ENCODE data around the gene ADGRF4.
"Not testable (repeated sequence)": the region's sequence is repeated elsewhere in the genome, so short reads cannot be mapped to it uniquely, and the experiment has no call there.

ADGRF4 gene

DNA sequence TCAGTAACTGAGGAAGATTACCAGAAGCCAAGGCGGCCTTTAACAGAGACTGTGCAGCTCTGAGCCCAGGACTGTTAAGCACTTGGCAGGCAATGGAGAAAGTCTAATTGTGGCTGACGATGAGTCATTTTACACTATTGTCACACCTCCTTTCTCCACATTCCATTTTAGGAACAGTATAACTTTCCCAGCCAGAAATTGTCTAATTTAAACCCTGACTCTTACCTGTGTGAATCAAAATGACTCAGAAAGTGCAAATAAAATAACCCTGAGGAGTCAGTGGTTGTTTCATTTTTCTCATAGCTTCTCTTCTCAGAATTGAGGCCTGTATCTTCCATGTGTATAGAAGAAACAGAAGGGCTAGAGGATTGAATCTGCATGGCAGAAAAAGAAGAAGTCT lies 43.4 kb downstream of the ADGRF4 start:
- TF ChIP-seq TAF1 (IDR thresholded peaks at IDR 0.05; ENCODE audit: borderline replicate concordance, low read depth, low read length) (no peak), POLR2AphosphoS5 (IDR thresholded peaks at IDR 0.05; ENCODE audit: low read depth, low read length) (no peak), POLR2A (IDR thresholded peaks at IDR 0.05; ENCODE audit: low read depth, low read length) (no peak)
- no peak for FAIRE-seq

DNA sequence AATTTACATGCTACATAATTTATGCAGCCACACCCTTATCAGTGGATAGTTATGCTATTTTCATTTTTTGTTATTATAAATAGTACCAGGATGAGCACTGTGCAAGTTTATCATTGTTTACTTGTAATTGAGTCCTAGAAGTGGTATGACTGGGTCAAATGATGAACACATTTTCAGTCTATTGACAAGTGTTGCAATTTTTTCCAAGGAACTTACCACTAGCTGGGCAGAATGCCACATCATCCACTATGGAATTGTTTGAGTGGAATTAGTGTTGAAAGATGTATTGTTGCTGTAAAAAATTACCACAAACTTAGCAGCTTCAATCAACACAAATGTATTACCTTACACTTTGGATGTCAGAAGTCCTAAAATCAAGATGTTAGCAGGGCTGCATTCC lies 45.4 kb downstream of the ADGRF4 start:
- TF ChIP-seq TAF1 (IDR thresholded peaks at IDR 0.05; ENCODE audit: borderline replicate concordance, low read depth, low read length) = no peak
- TF ChIP-seq POLR2A (IDR thresholded peaks at IDR 0.05; ENCODE audit: low read depth, low read length) = no peak
- TF ChIP-seq POLR2AphosphoS5 (IDR thresholded peaks at IDR 0.05; ENCODE audit: low read depth, low read length) = no peak
- FAIRE-seq (no peak), DNase-seq (ENCODE audit: insufficient read length) (no peak)

More for the DNA sequence above, 43.4 kb downstream of the ADGRF4 start:
- no peak for DNase-seq (ENCODE audit: insufficient read length)

DNA sequence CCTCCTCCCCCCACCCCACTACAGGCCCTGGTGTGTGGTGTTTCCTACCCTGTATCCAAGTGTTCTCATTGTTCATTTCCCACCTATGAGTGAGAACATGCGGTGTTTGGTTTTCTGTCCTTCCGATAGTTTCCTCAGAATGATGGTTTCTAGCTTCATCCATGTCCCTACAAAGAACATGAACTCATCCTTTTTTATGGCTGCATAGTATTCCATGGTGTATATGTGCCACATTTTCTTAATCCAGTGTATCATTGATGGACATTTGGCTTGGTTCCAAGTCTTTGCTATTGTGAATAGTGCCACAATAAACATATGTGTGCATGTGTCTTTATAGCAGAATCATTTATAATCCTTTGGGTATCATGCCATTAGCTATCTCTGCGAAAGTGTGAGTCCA lies 46.9 kb downstream of the ADGRF4 start:
- not testable (repeated sequence) for FAIRE-seq; DNase-seq (ENCODE audit: insufficient read length)

DNA sequence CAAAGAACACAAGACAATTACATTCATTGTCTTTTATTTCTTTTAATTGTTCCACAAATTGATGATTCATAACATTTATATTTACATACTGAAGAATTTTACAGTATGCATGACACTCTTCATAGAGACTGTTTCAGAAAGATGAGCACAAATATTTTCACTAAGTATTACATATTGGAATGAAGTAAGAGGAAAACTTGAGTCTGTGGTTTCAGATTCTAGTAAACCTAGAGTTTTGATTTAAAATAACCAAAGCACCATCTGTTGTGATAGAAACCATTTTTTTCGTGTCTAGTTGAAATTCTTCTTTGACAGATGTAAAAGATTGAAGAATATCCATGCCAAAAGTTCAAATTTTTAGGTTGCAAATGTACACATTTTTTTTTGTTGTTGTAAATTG lies 51.4 kb downstream of the ADGRF4 start:
- DNase-seq (ENCODE audit: insufficient read length) (no peak), FAIRE-seq (no peak)
- TF ChIP-seq POLR2A (IDR thresholded peaks at IDR 0.05; ENCODE audit: low read depth, low read length) (no peak), POLR2AphosphoS5 (IDR thresholded peaks at IDR 0.05; ENCODE audit: low read depth, low read length) (no peak), TAF1 (IDR thresholded peaks at IDR 0.05; ENCODE audit: borderline replicate concordance, low read depth, low read length) (no peak)

DNA sequence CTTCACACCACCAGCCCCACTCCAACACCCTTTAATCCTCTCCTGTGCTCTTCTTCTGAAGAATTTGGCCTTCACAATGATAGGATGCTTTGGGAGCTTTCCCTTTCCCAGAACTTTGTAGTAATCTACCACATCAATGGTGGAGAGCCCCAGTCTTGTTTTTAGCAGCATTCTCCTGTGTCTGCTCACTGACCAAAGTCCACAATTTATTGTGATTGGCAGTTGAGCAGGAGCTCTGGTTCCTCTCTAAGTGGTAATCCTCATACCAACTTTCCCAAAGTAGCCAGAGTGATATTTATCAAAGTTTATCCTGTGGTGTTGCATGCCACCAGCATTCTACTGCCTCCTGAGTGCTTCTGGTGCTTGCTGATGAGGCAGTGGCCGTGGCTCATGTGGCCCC lies 54.4 kb downstream of the ADGRF4 start:
- no peak for FAIRE-seq
- TF ChIP-seq TAF1 (IDR thresholded peaks at IDR 0.05; ENCODE audit: borderline replicate concordance, low read depth, low read length) (no peak), POLR2A (IDR thresholded peaks at IDR 0.05; ENCODE audit: low read depth, low read length) (no peak), POLR2AphosphoS5 (IDR thresholded peaks at IDR 0.05; ENCODE audit: low read depth, low read length) (no peak)
- DNase-seq (ENCODE audit: insufficient read length) = no peak

DNA sequence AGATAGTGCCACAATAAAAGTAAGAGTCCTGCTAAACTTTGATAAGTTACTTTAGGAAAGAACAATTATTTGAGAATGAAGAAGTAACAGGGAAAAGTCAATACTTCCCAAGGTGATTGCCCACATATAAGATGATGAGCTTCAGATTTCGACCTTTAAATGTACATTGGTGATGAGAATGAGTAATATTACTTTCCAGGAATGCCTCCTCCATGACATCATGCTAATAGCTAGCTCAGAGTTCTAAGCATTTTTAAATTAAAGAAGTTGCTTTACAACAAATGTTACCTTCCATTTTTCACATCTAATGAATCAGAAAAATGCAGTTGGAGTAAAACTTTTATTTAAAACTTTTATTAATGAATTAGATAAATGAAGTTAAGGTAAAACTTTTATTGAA lies 61.0 kb downstream of the ADGRF4 start:
- TF ChIP-seq POLR2AphosphoS5 (IDR thresholded peaks at IDR 0.05; ENCODE audit: low read depth, low read length) (no peak), POLR2A (IDR thresholded peaks at IDR 0.05; ENCODE audit: low read depth, low read length) (no peak), TAF1 (IDR thresholded peaks at IDR 0.05; ENCODE audit: borderline replicate concordance, low read depth, low read length) (no peak)
- FAIRE-seq = no peak
- no peak for DNase-seq (ENCODE audit: insufficient read length)

DNA sequence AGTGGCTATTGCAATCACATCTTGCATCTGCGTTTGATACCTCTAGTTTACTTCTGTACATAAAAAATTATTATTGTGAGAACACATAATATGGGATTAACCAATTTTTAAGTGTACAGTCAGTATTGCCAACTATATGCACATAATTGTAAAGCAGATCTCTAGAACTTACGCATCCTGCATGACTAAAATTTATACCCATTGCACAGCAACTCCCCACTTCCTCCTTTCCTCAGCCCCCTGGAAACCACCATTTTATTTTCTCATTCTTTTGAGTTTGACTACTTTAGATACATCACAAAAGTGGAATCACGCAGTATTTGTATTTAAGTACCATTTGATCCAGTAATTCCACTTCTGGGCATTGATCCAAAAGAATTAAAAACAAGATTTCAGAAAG lies 64.1 kb downstream of the ADGRF4 start:
- TF ChIP-seq TAF1 (IDR thresholded peaks at IDR 0.05; ENCODE audit: borderline replicate concordance, low read depth, low read length) (no peak), POLR2AphosphoS5 (IDR thresholded peaks at IDR 0.05; ENCODE audit: low read depth, low read length) (no peak), POLR2A (IDR thresholded peaks at IDR 0.05; ENCODE audit: low read depth, low read length) (no peak)
- FAIRE-seq = peak; percentile 33
- no peak for DNase-seq (ENCODE audit: insufficient read length)

DNA sequence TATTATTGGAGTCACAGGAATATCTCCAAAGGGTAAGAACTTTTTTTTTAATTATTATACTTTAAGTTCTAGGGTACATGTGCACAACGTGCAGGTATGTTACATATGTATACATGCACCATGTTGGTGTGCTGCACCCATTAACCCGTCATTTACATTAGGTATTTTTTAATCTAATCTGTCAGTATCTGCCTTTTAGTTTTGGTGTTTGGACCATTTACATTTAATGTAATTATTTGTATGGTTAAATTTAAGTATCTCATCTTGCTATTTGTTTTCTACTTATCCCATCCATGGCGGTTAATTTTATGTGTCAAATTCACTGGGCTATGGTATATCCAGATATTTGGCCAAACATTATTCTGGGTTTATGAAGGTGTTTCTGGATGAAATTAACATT lies 68.1 kb downstream of the ADGRF4 start:
- no peak for FAIRE-seq
- no peak for TF ChIP-seq TAF1 (IDR thresholded peaks at IDR 0.05; ENCODE audit: borderline replicate concordance, low read depth, low read length)
- TF ChIP-seq POLR2AphosphoS5 (IDR thresholded peaks at IDR 0.05; ENCODE audit: low read depth, low read length) = no peak
- TF ChIP-seq POLR2A (IDR thresholded peaks at IDR 0.05; ENCODE audit: low read depth, low read length) = no peak
- no peak for DNase-seq (ENCODE audit: insufficient read length)

DNA sequence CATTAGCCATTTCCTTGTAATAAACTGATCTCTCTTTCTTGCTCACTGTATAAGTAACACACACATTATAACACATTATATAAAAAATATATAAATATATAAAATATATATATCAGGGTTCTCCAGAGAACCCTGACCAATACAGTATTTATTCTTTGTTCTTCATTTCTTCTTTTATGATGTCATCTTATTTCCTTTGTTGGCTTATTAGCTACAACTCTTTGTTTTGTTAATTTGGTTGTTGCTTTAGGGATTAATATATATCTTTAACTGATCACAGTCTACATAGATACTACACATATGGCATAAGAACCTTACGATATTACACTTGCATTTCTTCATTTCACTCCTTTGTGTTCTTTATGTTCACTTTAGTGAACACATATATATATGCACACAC lies 68.7 kb downstream of the ADGRF4 start:
- FAIRE-seq (no peak), DNase-seq (ENCODE audit: insufficient read length) (no peak)
- no peak for TF ChIP-seq POLR2AphosphoS5 (IDR thresholded peaks at IDR 0.05; ENCODE audit: low read depth, low read length)
- TF ChIP-seq POLR2A (IDR thresholded peaks at IDR 0.05; ENCODE audit: low read depth, low read length) = no peak
- no peak for TF ChIP-seq TAF1 (IDR thresholded peaks at IDR 0.05; ENCODE audit: borderline replicate concordance, low read depth, low read length)

DNA sequence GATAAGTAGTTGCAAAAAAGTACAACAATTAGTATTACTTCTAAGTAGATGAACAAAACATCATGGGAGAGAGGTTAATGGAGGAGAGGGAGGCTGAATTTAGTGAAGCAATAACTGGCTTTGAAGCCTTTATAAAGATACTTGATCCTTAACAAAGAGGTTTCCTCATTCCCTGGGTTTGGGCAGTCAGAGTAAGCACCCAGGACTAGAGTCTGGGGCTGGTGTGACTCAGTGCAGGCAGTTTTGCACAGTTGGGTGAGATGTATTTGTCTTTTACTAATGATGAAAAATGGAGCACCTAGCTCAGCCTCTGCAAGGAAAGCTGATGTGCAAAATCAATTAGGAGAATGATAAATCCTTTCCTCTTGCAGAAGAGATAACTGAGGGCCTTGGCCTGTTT lies 71.6 kb downstream of the ADGRF4 start:
- DNase-seq (ENCODE audit: insufficient read length) (no peak), FAIRE-seq (peak; percentile 5)
- no peak for TF ChIP-seq TAF1 (IDR thresholded peaks at IDR 0.05; ENCODE audit: borderline replicate concordance, low read depth, low read length)
- TF ChIP-seq POLR2AphosphoS5 (IDR thresholded peaks at IDR 0.05; ENCODE audit: low read depth, low read length) = no peak
- TF ChIP-seq POLR2A (IDR thresholded peaks at IDR 0.05; ENCODE audit: low read depth, low read length) = no peak

Data from GM12892 (cell line).